Ascending aorta (tissue), 2 donors: ENCODE measurements around the gene MAPK11. TPM values are rescaled to one million over a fixed set of nuclear protein-coding genes. Genes with fewer than 3 reads are reported as not detected.

Experiments
- DNase-seq, 2 donors: peaks; one replicate each; pipeline ENCODE4 v3.0.0-alpha.2; 2019; ENCODE audit warnings: low spot score in 2 of 2
- H3K27ac ChIP-seq, 2 donors: fragments of 200-600 bp; sonication (generic); one replicate each; pipeline ENCODE4 v1.5.1; 2016 to 2017; ENCODE audit warnings: mild to moderate bottlenecking in 1 of 2
- H3K27me3 ChIP-seq: fragments of 200-600 bp; sonication (generic); one replicate; pipeline ENCODE4 v1.5.1; 2017
- H3K36me3 ChIP-seq, 2 donors: fragments of 200-600 bp; sonication (generic); one replicate each; pipeline ENCODE4 v1.5.1; 2016
- H3K4me1 ChIP-seq, 2 donors: fragments of 200-600 bp; sonication (generic); one replicate each; pipeline ENCODE4 v1.5.1; 2016 to 2017; ENCODE audit warnings: mild to moderate bottlenecking in 1 of 2
- H3K4me3 ChIP-seq, 2 donors: fragments of 200-600 bp; sonication (generic); one replicate each; pipeline ENCODE4 v1.5.1; 2016 to 2017; ENCODE audit warnings: mild to moderate bottlenecking in 1 of 2
- H3K9me3 ChIP-seq, 2 donors: fragments of 200-600 bp; sonication (generic); one replicate each; pipeline ENCODE4 v1.5.1; 2016
- intact Hi-C: fragments of 100-400 bp; cut with DNase I; formaldehyde crosslinking; loops from one replicate; pipeline ENCODE4 v1.15.1; 2023
- total RNA-seq: library from RNA; depleted of rRNA; stranded (reverse); fragments of >200 nt; gene quantifications from one replicate; pipeline ENCODE4 v1.1.0, GENCODE V29; 2016
- TF ChIP-seq, protein P1 (sequence below), 3 experiments: fragments of 200-600 bp in 2 of 3; fragments of 450-650 bp in 1 of 3; sonication (generic) in 2 of 3; IDR thresholded peaks; one replicate each; pipeline ENCODE4 v1.5.1; 2016 to 2019; ENCODE audit warnings: antibody characterized with exemption in 3 of 3, mild to moderate bottlenecking in 1 of 3, moderate library complexity in 1 of 3

MAPK11 gene
- total RNA-seq, 1 donor from 2014 or later, result 117 TPM

DNA sequence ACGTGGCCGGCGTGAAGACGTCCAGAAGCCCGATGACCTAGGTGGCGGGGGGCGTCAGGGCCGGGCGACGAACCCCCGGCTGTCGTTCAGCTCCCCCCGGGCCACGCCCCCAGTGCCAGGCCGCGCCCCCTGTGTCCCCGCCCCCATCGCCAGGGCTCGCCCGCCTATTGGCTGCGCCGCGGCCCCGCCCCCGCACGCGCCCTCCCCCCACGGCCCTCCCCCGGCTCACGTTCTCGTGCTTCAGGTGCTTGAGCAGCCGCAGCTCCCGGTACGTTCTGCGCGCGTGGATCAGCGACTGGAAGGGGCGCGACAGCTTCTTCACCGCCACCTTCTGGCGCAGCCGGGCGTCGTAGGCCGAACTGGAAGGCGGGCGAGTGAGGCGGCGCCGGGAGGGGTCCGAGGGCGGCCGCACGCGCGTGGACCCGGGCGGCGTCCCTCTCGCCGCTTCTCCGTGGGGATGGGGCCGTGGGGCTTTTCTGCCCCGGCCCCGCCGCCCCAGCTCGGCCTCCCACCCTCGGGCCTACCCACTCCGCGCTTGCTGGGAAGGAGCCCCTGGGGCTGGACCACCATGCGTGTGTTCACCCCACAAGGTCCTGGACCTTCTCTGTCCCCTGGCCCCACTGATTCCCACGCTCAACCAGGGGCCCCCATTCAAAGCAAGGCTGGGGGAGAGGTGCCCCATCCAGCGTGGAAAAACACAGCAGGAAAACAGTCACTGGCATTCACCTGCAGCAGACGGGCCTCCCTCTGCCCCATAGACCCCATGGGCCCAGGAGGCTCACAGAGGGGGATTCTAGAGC, 2.4 kb downstream of the MAPK11 start:
- Histone ChIP-seq H3K4me3 (peak overlapping the region; percentile 30 to 58), H3K27ac (no peak overlapping the region), H3K9me3 (no peaks in the 10 kb centered on the region), H3K4me1 (peaks cover 15 to 34% of the 10 kb centered on the region in 2 donors), H3K27me3 (no peaks in the 10 kb centered on the region), H3K36me3 (no peaks in the 10 kb centered on the region)
- no peak for DNase-seq
- intact Hi-C loops, result no loop called here
- TF ChIP-seq, protein P1, sequence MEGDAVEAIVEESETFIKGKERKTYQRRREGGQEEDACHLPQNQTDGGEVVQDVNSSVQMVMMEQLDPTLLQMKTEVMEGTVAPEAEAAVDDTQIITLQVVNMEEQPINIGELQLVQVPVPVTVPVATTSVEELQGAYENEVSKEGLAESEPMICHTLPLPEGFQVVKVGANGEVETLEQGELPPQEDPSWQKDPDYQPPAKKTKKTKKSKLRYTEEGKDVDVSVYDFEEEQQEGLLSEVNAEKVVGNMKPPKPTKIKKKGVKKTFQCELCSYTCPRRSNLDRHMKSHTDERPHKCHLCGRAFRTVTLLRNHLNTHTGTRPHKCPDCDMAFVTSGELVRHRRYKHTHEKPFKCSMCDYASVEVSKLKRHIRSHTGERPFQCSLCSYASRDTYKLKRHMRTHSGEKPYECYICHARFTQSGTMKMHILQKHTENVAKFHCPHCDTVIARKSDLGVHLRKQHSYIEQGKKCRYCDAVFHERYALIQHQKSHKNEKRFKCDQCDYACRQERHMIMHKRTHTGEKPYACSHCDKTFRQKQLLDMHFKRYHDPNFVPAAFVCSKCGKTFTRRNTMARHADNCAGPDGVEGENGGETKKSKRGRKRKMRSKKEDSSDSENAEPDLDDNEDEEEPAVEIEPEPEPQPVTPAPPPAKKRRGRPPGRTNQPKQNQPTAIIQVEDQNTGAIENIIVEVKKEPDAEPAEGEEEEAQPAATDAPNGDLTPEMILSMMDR (IDR thresholded peaks at IDR 0.05), result peak in 1 of 3 experiments; percentile 40

DNA sequence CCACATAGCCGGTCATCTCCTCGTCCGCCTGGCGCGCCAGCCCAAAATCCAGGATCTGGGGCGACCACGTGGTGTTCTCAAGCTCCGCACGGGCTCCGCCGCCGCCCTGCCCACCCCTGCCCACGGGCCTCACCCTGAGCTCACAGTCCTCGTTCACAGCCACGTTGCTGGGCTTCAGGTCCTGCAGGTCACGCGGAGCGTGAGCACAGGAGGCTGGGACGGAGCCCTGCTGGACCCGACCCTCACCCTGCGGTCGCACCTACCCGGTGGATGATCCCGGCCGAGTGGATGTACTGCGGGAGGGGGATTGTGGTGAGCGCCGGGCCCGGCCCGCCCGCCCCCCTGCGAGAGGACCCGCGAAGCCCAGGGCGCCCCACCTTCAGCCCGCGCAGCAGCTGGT, 3.2 kb downstream of the MAPK11 start:
- no peaks in the 10 kb centered on the region for H3K9me3 ChIP-seq
- H3K4me3 ChIP-seq, result peak overlapping the region; percentile 30 to 58
- intact Hi-C loops, result no loop called here
- H3K27ac ChIP-seq, result no peak overlapping the region
- H3K4me1 ChIP-seq, result peaks cover 15 to 36% of the 10 kb centered on the region in 2 donors
- TF ChIP-seq, protein P1 (IDR thresholded peaks at IDR 0.05), result no peak
- no peaks in the 10 kb centered on the region for H3K36me3 ChIP-seq
- no peaks in the 10 kb centered on the region for H3K27me3 ChIP-seq
- no peak for DNase-seq

DNA sequence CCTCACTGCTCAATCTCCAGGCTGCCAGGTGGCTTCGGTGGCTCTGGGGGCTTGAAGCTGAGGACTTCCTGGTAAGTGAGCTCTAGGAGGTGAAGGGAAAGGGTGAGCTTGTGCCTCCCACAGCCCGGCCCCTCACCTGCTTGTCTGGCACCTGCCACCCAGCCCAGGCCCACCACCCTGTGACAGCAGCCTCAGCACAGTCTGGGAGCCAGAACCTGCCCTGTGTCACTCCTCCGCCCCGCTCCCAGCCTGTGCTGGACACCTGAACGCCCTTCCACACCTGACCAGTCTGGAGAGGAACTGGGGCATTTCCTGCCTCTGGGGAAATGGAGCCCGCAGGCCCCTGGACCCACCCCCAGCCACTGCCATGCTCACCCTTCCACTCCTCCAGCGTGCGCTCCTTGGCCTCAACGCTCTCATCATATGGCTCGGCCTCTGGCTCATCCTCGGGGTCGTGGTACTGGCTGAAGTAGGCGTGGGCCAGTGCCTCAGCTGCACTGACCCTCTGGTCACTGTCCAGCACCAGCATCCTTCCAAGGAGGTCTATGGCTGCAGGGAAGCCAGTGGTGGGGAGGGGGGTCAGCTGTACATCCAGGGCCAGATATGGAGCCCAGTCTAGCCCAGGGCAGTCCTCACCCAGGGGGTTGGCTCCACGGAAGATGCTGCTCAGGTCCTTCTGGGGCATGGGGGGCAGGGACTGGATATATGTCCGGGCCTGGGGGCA, 5.1 kb downstream of the MAPK11 start:
- Histone ChIP-seq H3K4me1 (peaks cover 6 to 26% of the 10 kb centered on the region in 2 donors), H3K36me3 (no peaks in the 10 kb centered on the region), H3K27ac (no peak overlapping the region), H3K27me3 (no peaks in the 10 kb centered on the region), H3K9me3 (no peaks in the 10 kb centered on the region), H3K4me3 (no peak overlapping the region)
- DNase-seq, result no peak
- TF ChIP-seq, protein P1 (IDR thresholded peaks at IDR 0.05), result no peak
- intact Hi-C loops, result no loop called here

DNA sequence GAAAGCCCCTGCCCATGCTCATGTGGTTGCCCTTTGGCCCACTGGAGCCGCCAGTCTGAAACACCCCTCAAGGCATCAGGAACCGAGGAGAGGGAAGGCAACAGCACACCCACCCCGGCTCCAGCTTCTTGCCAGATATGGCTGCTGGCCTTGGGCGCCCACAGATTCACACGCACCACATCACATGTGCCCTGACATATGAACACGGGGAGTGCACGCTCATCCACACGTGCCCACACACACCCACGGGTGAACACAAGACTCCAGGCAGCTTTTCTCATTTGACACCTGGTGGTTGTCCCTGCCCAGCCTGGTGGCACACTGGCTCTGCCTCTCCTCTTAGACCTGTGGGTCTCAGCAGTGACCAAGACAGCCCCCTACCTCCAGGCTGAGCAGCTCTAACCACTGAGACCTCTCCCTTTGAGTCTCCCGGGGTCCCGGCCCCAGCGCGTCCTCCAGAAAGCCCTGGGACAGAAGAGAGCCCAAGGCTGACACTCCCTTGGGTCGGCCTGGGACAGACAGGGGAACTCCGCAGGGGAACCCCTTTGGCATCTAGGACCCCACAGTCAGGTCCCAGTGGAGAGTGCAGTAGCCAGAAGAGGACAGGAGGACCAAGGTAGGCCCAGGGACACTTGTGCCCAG, 6.0 kb downstream of the MAPK11 start:
- Histone ChIP-seq H3K4me1 (peaks cover 6 to 19% of the 10 kb centered on the region in 2 donors), H3K4me3 (no peak overlapping the region), H3K9me3 (no peaks in the 10 kb centered on the region), H3K27me3 (no peaks in the 10 kb centered on the region), H3K36me3 (no peaks in the 10 kb centered on the region), H3K27ac (no peak overlapping the region)
- DNase-seq, result no peak
- intact Hi-C loops, result no loop called here
- TF ChIP-seq, protein P1 (IDR thresholded peaks at IDR 0.05), result no peak

DNA sequence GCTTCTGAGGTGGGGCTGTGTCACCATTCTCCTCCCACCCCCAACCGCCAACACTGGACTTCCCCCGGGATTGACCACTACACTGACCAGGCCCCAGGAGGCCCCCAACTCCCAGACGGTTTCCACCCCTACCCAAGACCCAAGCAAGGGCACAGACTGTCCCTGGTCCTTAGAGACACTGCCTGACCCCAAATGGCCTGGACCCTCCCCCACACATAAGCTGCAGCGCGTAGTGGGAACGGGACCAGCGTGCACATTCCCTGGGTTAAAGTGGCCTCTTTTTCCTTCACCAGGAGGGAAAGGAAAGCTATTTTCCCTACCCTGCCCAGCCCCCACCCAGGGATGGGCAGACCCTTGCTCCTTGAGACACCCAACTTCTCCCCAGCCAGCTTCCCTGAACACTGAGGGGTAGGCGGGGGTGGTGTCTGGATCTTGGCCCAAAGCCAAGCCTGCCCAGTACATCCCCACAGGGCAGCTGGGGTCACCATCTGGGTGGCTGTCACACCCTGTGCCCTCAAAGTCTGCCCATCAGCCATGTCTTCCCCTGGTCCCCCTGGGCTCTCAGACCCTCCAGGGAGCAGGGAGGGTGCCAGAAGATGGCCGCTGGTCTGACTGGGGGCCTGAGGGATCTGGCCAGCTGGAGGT, 7.1 kb downstream of the MAPK11 start:
- TF ChIP-seq, protein P1 (IDR thresholded peaks at IDR 0.05), result no peak
- Histone ChIP-seq H3K27me3 (no peaks in the 10 kb centered on the region), H3K27ac (no peak overlapping the region), H3K36me3 (no peaks in the 10 kb centered on the region), H3K4me1 (peaks cover 6 to 16% of the 10 kb centered on the region in 2 donors), H3K4me3 (no peak overlapping the region), H3K9me3 (no peaks in the 10 kb centered on the region)
- no peak for DNase-seq
- intact Hi-C loops, result no loop called here
